Ascending aorta (tissue), 2 donors: Measurements from ENCODE around the gene MTG2. TPM values are rescaled to one million over a fixed set of nuclear protein-coding genes. Genes with fewer than 3 reads are reported as not detected.

Experiments
- DNase-seq, 2 donors: peaks; one replicate each; pipeline ENCODE4 v3.0.0-alpha.2; 2019; ENCODE audit warnings: low spot score in 2 of 2
- H3K27ac ChIP-seq, 2 donors: fragments of 200-600 bp; sonication (generic); one replicate each; pipeline ENCODE4 v1.5.1; 2016 to 2017; ENCODE audit warnings: mild to moderate bottlenecking in 1 of 2
- H3K27me3 ChIP-seq: fragments of 200-600 bp; sonication (generic); one replicate; pipeline ENCODE4 v1.5.1; 2017
- H3K36me3 ChIP-seq, 2 donors: fragments of 200-600 bp; sonication (generic); one replicate each; pipeline ENCODE4 v1.5.1; 2016
- H3K4me1 ChIP-seq, 2 donors: fragments of 200-600 bp; sonication (generic); one replicate each; pipeline ENCODE4 v1.5.1; 2016 to 2017; ENCODE audit warnings: mild to moderate bottlenecking in 1 of 2
- H3K4me3 ChIP-seq, 2 donors: fragments of 200-600 bp; sonication (generic); one replicate each; pipeline ENCODE4 v1.5.1; 2016 to 2017; ENCODE audit warnings: mild to moderate bottlenecking in 1 of 2
- H3K9me3 ChIP-seq, 2 donors: fragments of 200-600 bp; sonication (generic); one replicate each; pipeline ENCODE4 v1.5.1; 2016
- intact Hi-C: fragments of 100-400 bp; cut with DNase I; formaldehyde crosslinking; loops from one replicate; pipeline ENCODE4 v1.15.1; 2023
- total RNA-seq: library from RNA; depleted of rRNA; stranded (reverse); fragments of >200 nt; gene quantifications from one replicate; pipeline ENCODE4 v1.1.0, GENCODE V29; 2016
- TF ChIP-seq, protein P1 (sequence below), 3 experiments: fragments of 200-600 bp in 2 of 3; fragments of 450-650 bp in 1 of 3; sonication (generic) in 2 of 3; IDR thresholded peaks; one replicate each; pipeline ENCODE4 v1.5.1; 2016 to 2019; ENCODE audit warnings: antibody characterized with exemption in 3 of 3, mild to moderate bottlenecking in 1 of 3, moderate library complexity in 1 of 3

Gene MTG2
- total RNA-seq, 1 donor from 2014 or later: 14.5 TPM

DNA sequence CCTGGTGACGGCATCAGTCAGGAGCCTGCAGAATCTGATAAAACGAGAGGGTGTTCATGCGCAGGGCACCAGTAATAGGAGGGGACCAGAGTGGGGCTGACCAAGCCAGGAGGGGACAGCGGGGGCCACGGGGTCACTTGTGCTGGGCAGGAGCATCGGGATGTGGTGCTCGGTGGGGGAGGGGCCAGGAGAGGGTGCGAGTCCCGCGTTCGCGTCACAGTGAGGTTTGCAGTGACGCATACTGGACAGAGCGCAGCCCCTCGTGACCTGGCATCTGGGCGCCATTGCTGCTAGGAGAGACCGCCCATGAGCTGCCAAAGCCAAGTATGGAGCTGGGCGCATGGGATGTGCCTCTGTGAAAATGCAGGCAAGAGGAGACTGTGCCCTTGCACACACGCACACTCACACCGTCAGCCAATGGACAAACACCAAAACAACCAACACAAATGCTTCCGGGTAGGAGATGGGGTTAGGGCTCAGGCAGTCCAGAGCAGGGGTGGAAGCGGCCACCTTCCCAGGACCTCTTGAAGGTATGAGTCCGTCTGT, 13.9 kb upstream of the MTG2 start:
- no peak overlapping the region for H3K4me3 ChIP-seq
- no peaks in the 10 kb centered on the region for H3K27me3 ChIP-seq
- no peak overlapping the region for H3K27ac ChIP-seq
- H3K4me1 ChIP-seq: no peaks in the 10 kb centered on the region
- H3K36me3 ChIP-seq: peaks cover 29 to 62% of the 10 kb centered on the region in 2 donors
- H3K9me3 ChIP-seq: no peaks in the 10 kb centered on the region
- TF ChIP-seq, protein P1, sequence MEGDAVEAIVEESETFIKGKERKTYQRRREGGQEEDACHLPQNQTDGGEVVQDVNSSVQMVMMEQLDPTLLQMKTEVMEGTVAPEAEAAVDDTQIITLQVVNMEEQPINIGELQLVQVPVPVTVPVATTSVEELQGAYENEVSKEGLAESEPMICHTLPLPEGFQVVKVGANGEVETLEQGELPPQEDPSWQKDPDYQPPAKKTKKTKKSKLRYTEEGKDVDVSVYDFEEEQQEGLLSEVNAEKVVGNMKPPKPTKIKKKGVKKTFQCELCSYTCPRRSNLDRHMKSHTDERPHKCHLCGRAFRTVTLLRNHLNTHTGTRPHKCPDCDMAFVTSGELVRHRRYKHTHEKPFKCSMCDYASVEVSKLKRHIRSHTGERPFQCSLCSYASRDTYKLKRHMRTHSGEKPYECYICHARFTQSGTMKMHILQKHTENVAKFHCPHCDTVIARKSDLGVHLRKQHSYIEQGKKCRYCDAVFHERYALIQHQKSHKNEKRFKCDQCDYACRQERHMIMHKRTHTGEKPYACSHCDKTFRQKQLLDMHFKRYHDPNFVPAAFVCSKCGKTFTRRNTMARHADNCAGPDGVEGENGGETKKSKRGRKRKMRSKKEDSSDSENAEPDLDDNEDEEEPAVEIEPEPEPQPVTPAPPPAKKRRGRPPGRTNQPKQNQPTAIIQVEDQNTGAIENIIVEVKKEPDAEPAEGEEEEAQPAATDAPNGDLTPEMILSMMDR (IDR thresholded peaks at IDR 0.05): no peak
- intact Hi-C loops: no loop called here
- no peak for DNase-seq

DNA sequence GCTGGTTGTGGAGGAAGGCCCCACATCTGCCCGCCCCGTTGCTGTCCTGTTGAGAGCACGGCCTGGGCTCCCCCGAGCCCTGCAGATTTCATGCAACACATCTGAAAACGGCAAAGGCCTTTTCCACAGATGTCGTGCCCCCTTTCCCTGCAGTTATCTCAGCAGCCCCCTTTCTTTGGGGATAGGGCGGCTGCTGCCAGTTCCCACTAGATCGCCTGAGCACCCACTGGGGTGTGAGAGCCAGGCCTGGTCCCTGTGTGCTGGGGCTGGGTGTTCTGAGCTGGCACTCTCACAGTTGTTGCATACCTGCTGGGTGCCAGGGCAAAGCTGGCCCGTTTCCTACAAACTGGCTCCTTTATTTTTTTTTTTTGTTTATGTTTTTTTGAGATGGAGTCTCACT, 12.3 kb upstream of the MTG2 start:
- H3K9me3 ChIP-seq: no peaks in the 10 kb centered on the region
- no peak overlapping the region for H3K27ac ChIP-seq
- no peaks in the 10 kb centered on the region for H3K4me1 ChIP-seq
- peaks cover 27 to 62% of the 10 kb centered on the region in 2 donors for H3K36me3 ChIP-seq
- TF ChIP-seq, protein P1 (IDR thresholded peaks at IDR 0.05): no peak
- intact Hi-C loops: no loop called here
- no peak overlapping the region for H3K4me3 ChIP-seq
- no peaks in the 10 kb centered on the region for H3K27me3 ChIP-seq
- no peak for DNase-seq

DNA sequence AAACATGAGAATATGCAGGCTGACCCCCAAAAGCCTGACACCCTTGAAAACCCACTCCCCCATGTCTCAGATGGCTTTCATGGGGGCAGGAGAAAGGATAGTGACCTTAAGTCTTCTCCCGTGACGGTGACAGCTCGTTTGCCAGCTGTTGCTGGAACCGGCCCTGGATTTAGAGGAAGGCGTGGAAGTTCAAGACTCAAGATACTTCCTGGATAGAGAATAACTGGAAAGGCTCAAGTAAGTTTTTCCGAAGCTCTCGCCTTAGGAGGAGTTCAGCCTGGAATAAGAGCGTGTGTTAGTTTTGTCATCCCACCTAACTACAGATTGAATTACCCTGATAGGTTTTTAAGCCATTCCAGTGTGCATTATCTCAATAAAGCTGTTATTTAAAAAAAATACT, 11.6 kb upstream of the MTG2 start:
- intact Hi-C loops: no loop called here
- no peak for DNase-seq
- Histone ChIP-seq H3K27ac (no peak overlapping the region), H3K36me3 (peaks cover 20 to 62% of the 10 kb centered on the region in 2 donors), H3K9me3 (no peaks in the 10 kb centered on the region), H3K4me3 (no peak overlapping the region), H3K27me3 (no peaks in the 10 kb centered on the region), H3K4me1 (no peaks in the 10 kb centered on the region)
- TF ChIP-seq, protein P1 (IDR thresholded peaks at IDR 0.05): no peak

DNA sequence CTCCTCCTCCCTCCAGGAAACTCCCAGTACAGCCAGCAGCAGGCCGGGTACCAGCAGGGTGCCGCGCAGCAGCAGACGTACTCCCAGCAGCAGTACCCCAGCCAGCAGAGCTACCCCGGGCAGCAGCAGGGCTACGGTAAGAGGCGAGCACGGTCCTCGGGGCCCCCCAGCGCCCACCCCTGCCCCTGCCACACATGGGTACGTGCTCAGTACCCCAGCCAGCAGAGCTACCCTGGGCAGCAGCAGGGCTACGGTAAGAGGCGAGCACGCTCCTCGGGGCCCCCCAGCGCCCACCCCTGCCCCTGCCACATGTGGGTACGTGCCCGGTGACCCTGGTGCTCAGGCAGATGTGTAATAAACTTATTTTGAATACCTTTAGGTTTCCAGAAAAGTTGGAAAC, 10.2 kb upstream of the MTG2 start:
- no peak for DNase-seq
- TF ChIP-seq, protein P1 (IDR thresholded peaks at IDR 0.05): no peak
- Histone ChIP-seq H3K36me3 (peaks cover 20 to 55% of the 10 kb centered on the region in 2 donors), H3K9me3 (no peaks in the 10 kb centered on the region), H3K4me3 (no peak overlapping the region), H3K27ac (no peak overlapping the region), H3K27me3 (no peaks in the 10 kb centered on the region), H3K4me1 (no peaks in the 10 kb centered on the region)
- intact Hi-C loops: no loop called here

- no peak for DNase-seq
- no peak overlapping the region for H3K4me3 ChIP-seq
- no peak overlapping the region for H3K27ac ChIP-seq
- no peaks in the 10 kb centered on the region for H3K27me3 ChIP-seq
- peaks cover 20 to 44% of the 10 kb centered on the region in 2 donors for H3K36me3 ChIP-seq
- intact Hi-C loops: no loop called here
- no peaks in the 10 kb centered on the region for H3K9me3 ChIP-seq
- H3K4me1 ChIP-seq: no peaks in the 10 kb centered on the region
- TF ChIP-seq, protein P1 (IDR thresholded peaks at IDR 0.05): no peak
These were observed 8.6 kb upstream of the MTG2 start for GRCh38 chr20:62174021-62174804.
